Fibroblast of the aortic adventitia (primary cell): ENCODE measurements around the gene C2orf69. TPM values are rescaled to one million over a fixed set of nuclear protein-coding genes. Genes with fewer than 3 reads are reported as not detected.

Experiments used
- DNase-seq: peaks from one replicate; pipeline ENCODE4 v3.0.0-alpha.2; 2010; ENCODE audit warnings: low read depth
- H3K4me3 ChIP-seq: 2 replicates; pipeline ENCODE4 v1.5.1; 2011; ENCODE audit warnings: low read depth, mild to moderate bottlenecking, control low read depth, low read length, moderate library complexity
- small RNA-seq: library from RNA; depleted of rRNA; stranded (forward); fragments of <200 nt; gene quantifications from one replicate; pipeline ENCODE3, GENCODE V24; 2012
- total RNA-seq: library from RNA; depleted of rRNA; stranded (reverse); fragments of >200 nt; gene quantifications from 2 replicates; pipeline ENCODE4 v1.2.3, GENCODE V29; 2012; ENCODE audit warnings: low replicate concordance
- TF ChIP-seq, protein P1 (sequence below): IDR thresholded peaks from 2 replicates; pipeline ENCODE4 v1.5.1; 2011; ENCODE audit warnings: mild to moderate bottlenecking, low read length, control low read depth, inconsistent platforms; ENCODE audit not compliant: insufficient read depth

C2orf69 gene
- total RNA-seq, 1 donor, result 22.2 TPM

DNA sequence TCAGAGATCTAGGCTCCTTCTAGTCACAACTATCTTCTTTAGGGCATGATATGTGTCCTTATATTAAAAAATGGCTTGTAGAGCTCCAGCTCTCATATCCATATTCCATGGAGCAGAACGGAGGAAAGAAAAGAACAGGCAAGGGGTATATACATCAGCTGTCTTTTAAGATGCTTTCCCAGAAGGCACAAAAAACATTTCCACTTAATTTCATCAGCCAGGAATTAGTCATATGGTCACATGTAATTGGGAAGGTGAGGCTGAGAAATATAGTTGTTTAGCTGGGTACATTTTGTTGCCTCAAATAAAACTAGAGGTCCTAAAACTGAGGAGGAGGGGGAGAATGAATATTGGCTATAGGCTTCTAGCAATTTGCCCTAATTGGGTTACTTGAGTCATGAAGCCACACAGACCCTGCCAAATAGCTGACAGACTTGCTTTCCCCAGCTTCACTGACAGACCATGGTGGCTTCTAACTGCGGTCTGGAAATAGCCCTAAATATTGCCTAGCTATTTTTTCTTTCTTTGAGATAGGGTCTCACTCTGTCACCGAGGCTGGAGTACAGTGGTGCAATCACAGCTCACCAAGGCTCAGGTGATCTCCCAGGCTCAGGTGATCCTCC, 64.3 kb downstream of the C2orf69 start:
- peak; percentile 81 for DNase-seq
- TF ChIP-seq, protein P1, sequence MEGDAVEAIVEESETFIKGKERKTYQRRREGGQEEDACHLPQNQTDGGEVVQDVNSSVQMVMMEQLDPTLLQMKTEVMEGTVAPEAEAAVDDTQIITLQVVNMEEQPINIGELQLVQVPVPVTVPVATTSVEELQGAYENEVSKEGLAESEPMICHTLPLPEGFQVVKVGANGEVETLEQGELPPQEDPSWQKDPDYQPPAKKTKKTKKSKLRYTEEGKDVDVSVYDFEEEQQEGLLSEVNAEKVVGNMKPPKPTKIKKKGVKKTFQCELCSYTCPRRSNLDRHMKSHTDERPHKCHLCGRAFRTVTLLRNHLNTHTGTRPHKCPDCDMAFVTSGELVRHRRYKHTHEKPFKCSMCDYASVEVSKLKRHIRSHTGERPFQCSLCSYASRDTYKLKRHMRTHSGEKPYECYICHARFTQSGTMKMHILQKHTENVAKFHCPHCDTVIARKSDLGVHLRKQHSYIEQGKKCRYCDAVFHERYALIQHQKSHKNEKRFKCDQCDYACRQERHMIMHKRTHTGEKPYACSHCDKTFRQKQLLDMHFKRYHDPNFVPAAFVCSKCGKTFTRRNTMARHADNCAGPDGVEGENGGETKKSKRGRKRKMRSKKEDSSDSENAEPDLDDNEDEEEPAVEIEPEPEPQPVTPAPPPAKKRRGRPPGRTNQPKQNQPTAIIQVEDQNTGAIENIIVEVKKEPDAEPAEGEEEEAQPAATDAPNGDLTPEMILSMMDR, result no peak
- H3K4me3 ChIP-seq, result no peak overlapping the region

Small RNAs within 50 kb of the gene (small RNA-seq; reads per million reads assigned to genes)
- gene AC108032.1 (not detected), gene RN7SL717P (not detected)

Other genes with a start within 250 kb of the C2orf69 start
- gene FTCDNL1, start 60.1 kb upstream of the C2orf69 start, total RNA-seq, result 1.5 TPM in 1 of 2 replicates, not detected in the other
- 7.8 and 8.3 TPM in 2 replicates for gene TYW5, start 44.2 kb downstream of the C2orf69 start, total RNA-seq
- 5.6 and 23.3 TPM in 2 replicates for gene MAIP1, start 44.3 kb downstream of the C2orf69 start, total RNA-seq